Retinal pigment epithelial cell (primary cell): Measurements from ENCODE around the gene EID3.
A peak's percentile ranks its signal among the peaks of the same experiment; 100 is the strongest.

ENCODE experiments used
- DNase-seq: peaks from one replicate; pipeline ENCODE4 v3.0.0-alpha.2; 2010; ENCODE audit warnings: low read depth
- H3K4me3 ChIP-seq: 2 replicates; pipeline ENCODE4 v1.5.1; 2011; ENCODE audit warnings: mild to moderate bottlenecking, low read length, control low read depth, moderate library complexity
- TF ChIP-seq, protein P1 (sequence below): conservative IDR thresholded peaks from 2 replicates; pipeline ENCODE4 v1.5.1; 2011; ENCODE audit warnings: low read depth, low read length, control low read depth, inconsistent platforms

The EID3 gene

DNA sequence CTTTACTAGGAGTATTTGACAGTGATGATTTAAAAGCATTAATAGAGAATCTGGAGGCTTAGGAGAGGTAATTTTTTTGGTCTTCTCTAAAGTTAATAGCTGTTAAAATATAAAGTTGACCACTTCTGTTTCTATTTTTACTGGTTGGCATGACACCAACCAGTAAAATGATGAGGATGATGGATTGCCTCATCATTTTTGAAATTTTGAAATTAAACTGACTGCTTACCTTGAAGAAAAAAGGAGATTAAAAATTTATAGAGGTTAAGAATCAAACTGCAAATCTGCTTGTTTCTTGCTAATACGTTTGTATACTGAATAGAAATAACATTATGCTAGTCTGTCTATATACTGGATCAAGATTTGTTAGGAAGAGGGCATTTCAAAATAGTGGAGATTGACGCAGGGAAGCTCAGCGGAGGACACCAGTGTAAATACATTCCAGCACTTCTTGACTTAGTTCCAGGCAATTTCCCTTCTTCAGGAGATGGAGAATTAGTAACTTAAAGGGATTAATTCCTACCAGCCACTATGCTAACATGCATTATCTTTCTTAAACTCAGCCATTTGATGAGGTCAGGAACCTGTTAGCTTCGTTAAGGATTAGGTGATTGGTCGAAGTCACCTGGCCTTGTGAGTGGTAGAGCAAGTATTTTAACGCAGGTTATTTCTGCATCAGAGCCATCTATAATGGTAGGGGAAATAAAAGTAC is 3.6 kb downstream of the EID3 start:
- DNase-seq: peak; percentile 53
- H3K4me3 ChIP-seq: no peak overlapping the region
- TF ChIP-seq, protein P1, sequence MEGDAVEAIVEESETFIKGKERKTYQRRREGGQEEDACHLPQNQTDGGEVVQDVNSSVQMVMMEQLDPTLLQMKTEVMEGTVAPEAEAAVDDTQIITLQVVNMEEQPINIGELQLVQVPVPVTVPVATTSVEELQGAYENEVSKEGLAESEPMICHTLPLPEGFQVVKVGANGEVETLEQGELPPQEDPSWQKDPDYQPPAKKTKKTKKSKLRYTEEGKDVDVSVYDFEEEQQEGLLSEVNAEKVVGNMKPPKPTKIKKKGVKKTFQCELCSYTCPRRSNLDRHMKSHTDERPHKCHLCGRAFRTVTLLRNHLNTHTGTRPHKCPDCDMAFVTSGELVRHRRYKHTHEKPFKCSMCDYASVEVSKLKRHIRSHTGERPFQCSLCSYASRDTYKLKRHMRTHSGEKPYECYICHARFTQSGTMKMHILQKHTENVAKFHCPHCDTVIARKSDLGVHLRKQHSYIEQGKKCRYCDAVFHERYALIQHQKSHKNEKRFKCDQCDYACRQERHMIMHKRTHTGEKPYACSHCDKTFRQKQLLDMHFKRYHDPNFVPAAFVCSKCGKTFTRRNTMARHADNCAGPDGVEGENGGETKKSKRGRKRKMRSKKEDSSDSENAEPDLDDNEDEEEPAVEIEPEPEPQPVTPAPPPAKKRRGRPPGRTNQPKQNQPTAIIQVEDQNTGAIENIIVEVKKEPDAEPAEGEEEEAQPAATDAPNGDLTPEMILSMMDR: no peak

DNA sequence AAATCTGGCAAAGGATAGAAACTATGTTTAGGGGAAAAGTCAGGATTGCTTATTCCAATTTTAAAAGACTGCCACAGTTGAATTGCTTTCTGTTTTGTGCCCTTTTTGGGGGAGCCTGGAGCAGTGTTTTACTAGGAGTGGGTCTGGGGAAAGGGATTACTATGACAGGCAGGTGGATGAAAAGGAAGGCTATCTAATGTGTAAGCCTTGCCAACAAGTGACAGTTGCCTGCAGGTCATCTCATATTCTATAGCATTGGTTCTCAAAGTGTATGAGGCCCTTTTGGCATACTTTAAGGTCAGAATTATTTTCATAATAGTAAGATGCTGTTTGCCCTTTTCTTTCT is 4.1 kb downstream of the EID3 start:
- H3K4me3 ChIP-seq: no peak overlapping the region
- no peak for DNase-seq
- TF ChIP-seq, protein P1: no peak

DNA sequence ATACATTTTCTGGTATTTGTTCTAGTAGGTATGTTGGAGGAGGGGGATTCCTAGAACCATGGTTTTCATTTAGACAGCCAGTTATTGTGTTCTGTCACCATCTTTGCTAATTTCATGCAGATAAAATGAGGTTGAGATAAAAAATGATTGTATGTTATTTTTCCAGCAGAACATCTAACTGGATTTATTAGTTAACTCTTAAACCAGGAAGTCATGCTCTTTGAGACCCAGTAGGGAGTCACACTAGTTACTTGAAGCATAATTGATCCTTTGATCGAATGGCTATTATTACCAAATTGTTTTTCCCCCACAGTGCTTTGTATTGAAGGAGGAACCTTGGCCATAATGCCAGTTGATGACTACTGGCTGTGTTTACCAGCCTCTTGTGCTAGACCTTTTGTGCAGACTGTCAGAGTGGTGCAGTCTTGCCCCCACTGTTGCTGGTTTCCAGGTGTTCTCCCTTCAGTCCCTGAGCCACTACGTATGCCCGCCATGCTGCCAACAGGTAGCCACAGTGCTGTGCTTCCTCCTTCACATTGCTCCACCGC is 6.0 kb downstream of the EID3 start:
- no peak for DNase-seq

DNA sequence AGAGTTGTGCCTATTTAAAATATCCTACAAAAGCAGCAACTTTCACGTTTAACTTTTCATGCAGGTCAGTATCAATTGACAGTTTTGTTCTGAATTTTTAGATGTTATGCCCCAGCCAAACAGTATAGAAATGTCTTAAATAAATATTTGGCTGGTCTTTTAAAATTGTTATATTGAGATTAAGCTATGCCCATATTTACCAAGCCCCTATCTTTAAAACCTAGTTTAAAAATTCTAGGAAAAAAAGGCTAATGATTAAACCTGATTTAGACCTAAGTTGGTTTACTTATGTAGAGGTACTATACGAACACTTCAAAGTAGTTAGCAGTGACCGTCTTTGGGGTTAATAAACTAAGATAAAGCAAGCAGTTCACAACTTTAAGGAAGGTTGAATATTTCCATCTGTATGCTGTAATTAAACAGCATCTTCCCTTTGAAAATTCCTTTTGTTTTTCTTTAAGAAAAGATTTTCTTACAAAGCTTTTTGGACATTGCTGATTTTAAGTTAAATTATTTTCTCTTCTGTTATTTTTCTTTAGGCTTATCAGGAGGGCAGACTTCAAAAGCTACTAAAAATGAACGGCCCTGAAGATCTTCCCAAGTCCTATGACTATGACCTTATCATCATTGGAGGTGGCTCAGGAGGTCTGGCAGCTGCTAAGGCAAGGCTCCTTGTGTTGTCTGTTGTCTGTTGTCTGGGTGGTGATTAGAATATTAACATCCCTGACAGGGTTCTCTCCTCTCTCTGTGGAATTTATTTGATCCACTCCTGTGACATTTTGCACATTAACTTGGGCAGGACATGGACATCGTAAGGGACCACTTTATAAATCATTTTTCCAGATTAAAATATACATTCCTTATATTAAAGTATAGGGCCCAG is 7.5 kb downstream of the EID3 start:
- TF ChIP-seq, protein P1: no peak
- DNase-seq: no peak
- no peak overlapping the region for H3K4me3 ChIP-seq

More for the DNA sequence above, 6.0 kb downstream of the EID3 start:
- H3K4me3 ChIP-seq: no peak overlapping the region
- TF ChIP-seq, protein P1: no peak

DNA sequence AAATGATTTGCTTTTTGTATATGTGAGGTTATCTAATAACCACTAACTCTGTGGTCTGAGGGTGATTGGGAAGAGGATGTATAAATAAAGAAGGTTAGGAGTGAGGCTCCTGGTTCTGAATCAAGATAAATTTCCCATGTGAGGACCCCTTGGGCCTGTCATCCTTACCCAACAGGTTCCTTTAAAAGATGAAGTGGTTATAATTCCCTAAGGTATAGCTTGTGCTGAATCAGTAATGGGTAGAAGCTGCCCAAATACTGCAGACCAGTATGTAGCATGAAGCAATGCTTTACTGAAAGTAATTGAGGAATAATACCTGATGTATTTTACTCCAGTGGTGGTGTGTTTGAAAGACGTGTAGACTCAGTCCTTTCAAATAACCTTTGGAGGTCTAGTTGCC is 8.7 kb downstream of the EID3 start:
- DNase-seq: no peak
- no peak overlapping the region for H3K4me3 ChIP-seq
- TF ChIP-seq, protein P1: no peak

DNA sequence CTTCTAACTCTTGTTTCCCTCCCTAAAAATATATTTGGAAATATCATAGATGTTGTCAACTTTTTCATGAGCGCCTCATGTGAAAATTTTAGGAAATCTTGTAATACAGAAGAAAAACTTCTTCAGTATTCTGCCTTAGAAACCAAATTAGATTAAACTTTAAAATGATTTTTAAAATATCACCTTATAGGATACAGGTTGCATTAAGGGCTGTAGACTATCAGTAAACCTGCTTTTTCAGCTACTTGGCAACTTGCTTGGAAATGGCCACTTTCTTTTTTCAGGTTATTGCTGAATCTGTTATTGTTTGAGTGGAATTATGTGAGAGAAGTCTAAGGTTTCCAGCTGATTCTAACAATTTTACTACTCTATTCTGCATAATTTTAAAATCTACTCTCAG is 9.1 kb downstream of the EID3 start:
- TF ChIP-seq, protein P1: no peak
- H3K4me3 ChIP-seq: no peak overlapping the region
- no peak for DNase-seq
